ENCODE results near the gene GPR84.
"Not testable (repeated sequence)": the region's sequence is repeated elsewhere in the genome, so short reads cannot be mapped to it uniquely, and the experiment has no call there.

GPR84 gene

GRCh38 chr12:54328595-54329337 is 35.5 kb downstream of the GPR84 start:
- Histone ChIP-seq H3K4me3 (peak overlapping the region in 2 of 10 experiments; percentile 2 to 7; a peak in 2 of 20 replicates), H3K4me2 (peak overlapping the region in 10 of 11 experiments; percentile 9 to 97 (median 69); a peak in 17 of 22 replicates), H3K27me3 (no peaks in the 10 kb centered on the region), H3K9ac (peak overlapping the region; percentile 16 to 61 (median 50); a peak in 20 of 22 replicates), H4K20me1 (no peaks in the 10 kb centered on the region; a peak in 1 of 22 replicates), H3K36me3 (peaks cover 5 to 37% (median 16%) of the 10 kb centered on the region in 11 experiments; a peak in 15 of 22 replicates), H3K9me3 (replicated peaks in 1 of 11) (no peaks in the 10 kb centered on the region), H3K4me1 (peaks cover 33 to 92% (median 86%) of the 10 kb centered on the region in 10 experiments), H3K27ac (peak overlapping the region; percentile 8 to 69 (median 48); a peak in 17 of 22 replicates)
- TF ChIP-seq Cebpa-rat (IDR thresholded peaks at IDR 0.05) = no peak

- H4K20me1 ChIP-seq; H3K27me3 ChIP-seq; H3K9me3 ChIP-seq (replicated peaks in 1 of 11): not testable (repeated sequence)
- Histone ChIP-seq H3K9ac (peak overlapping the region; percentile 84 to 95 (median 88)), H3K36me3 (peaks cover 4 to 28% (median 10%) of the 10 kb centered on the region in 11 experiments; a peak in 12 of 22 replicates), H3K27ac (peak overlapping the region; percentile 68 to 95 (median 88)), H3K4me3 (peak overlapping the region; percentile 63 to 87 (median 76)), H3K4me2 (peak overlapping the region; percentile 71 to 97 (median 81)), H3K4me1 (peaks cover 40 to 84% (median 74%) of the 10 kb centered on the region in 10 experiments)
Measured at GRCh38 chr12:54325442-54326109, 38.7 kb downstream of the GPR84 start.

- no peaks in the 10 kb centered on the region for H3K9me3 ChIP-seq (replicated peaks in 1 of 11)
- H3K4me3 ChIP-seq = peak within 1 kb of the TSS; percentile 63 to 87 (median 76)
- peak within 1 kb of the TSS; percentile 71 to 97 (median 81) for H3K4me2 ChIP-seq
- H3K27ac ChIP-seq = peak within 1 kb of the TSS; percentile 68 to 95 (median 88)
- no peaks in the 10 kb centered on the region for H3K27me3 ChIP-seq
- H3K36me3 ChIP-seq = peaks cover 4 to 24% (median 8%) of the 10 kb centered on the region in 11 experiments; a peak in 11 of 22 replicates
- no peak for TF ChIP-seq Cebpa-rat (IDR thresholded peaks at IDR 0.05)
- H4K20me1 ChIP-seq = no peaks in the 10 kb centered on the region
- H3K4me1 ChIP-seq = peaks cover 40 to 81% (median 66%) of the 10 kb centered on the region in 10 experiments
- H3K9ac ChIP-seq = peak within 1 kb of the TSS; percentile 84 to 95 (median 88)
Measured at GRCh38 chr12:54324617-54325441, 39.5 kb downstream of the GPR84 start, which contains the start of gene COPZ1. Gene COPZ1, plus strand, starts transcription at chr12:54325131. Its CDS starts 33 bp downstream, at chr12:54325164.

- no peak overlapping the region for H3K4me2 ChIP-seq
- no peak for TF ChIP-seq Cebpa-rat (IDR thresholded peaks at IDR 0.05)
- H3K9me3 ChIP-seq (replicated peaks in 1 of 11) = no peaks in the 10 kb centered on the region
- no peak overlapping the region for H3K4me3 ChIP-seq
- no peaks in the 10 kb centered on the region for H3K27me3 ChIP-seq
- peak overlapping the region in 1 of 11 experiments; percentile 3; a peak in 1 of 22 replicates for H3K27ac ChIP-seq
- no peaks in the 10 kb centered on the region for H4K20me1 ChIP-seq
- no peaks in the 10 kb centered on the region for H3K36me3 ChIP-seq
- no peak overlapping the region for H3K9ac ChIP-seq
- peaks cover 22 to 66% (median 37%) of the 10 kb centered on the region in 10 experiments for H3K4me1 ChIP-seq
Measured at GRCh38 chr12:54321363-54321762, 42.9 kb downstream of the GPR84 start.

Measured in BLaER1 treated with 17β-estradiol and CSF1 and Interleukin-3, amounts not matched to agents 10 nM and 100 nM (cell line).